ENCODE data around the gene TEPSIN.

The TEPSIN gene

GRCh38 chr17:81277421-81277820 is 38.6 kb upstream of the TEPSIN start:
- TF ChIP-seq, protein P1, sequence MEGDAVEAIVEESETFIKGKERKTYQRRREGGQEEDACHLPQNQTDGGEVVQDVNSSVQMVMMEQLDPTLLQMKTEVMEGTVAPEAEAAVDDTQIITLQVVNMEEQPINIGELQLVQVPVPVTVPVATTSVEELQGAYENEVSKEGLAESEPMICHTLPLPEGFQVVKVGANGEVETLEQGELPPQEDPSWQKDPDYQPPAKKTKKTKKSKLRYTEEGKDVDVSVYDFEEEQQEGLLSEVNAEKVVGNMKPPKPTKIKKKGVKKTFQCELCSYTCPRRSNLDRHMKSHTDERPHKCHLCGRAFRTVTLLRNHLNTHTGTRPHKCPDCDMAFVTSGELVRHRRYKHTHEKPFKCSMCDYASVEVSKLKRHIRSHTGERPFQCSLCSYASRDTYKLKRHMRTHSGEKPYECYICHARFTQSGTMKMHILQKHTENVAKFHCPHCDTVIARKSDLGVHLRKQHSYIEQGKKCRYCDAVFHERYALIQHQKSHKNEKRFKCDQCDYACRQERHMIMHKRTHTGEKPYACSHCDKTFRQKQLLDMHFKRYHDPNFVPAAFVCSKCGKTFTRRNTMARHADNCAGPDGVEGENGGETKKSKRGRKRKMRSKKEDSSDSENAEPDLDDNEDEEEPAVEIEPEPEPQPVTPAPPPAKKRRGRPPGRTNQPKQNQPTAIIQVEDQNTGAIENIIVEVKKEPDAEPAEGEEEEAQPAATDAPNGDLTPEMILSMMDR (IDR thresholded peaks at IDR 0.05; ENCODE audit: borderline replicate concordance, control extremely low read depth, extremely low read depth, insufficient read depth, missing control alignments): no peak
- DNase-seq (ENCODE audit: low spot score): no peak
- in situ Hi-C loops (cut with MboI; ENCODE audit: low sequenced_read_pairs, unreplicated experiment): no loop called here

DNA sequence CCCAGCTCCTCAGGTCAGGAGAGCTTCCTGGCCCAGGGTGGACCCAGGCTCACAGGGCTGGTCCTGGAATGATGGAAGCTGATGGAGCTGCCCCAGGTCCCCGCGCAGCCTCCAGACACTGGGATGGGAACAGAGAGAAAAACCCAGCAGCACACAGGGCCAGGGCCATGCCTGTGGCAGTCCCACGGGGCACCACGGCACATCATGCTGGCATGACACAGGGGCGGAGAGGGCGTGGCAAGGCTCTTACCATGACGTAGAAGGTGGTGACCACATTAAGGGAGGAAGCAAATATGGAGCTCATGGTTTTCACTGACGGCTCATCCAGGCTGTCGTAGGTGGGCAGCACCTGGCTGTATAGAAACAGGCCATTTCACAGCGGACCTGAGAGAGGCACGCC is 37.9 kb upstream of the TEPSIN start:
- no peak for DNase-seq (ENCODE audit: low spot score)
- TF ChIP-seq, protein P1 (IDR thresholded peaks at IDR 0.05; ENCODE audit: borderline replicate concordance, control extremely low read depth, extremely low read depth, insufficient read depth, missing control alignments): no peak
- in situ Hi-C loops (cut with MboI; ENCODE audit: low sequenced_read_pairs, unreplicated experiment): no loop called here

DNA sequence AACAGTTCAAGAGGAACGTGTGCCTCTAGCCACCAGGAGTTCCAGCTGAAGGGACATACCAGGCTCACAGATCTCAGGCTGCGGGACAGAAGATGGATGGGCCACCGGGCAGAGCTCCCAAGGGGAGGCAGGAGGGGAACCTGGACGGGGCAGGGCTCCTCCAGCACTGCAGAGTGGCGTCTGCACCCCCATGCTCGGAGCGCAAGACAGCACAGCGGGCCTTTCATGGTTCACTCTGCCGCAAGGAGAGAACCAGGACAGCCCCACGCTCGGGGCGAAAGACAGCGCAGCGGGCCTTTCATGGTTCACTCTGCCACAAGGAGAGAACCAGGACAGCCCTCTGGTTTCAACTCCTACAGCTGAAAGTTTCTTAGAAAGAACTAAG is 35.6 kb upstream of the TEPSIN start:
- TF ChIP-seq, protein P1 (IDR thresholded peaks at IDR 0.05; ENCODE audit: borderline replicate concordance, control extremely low read depth, extremely low read depth, insufficient read depth, missing control alignments): no peak
- DNase-seq (ENCODE audit: low spot score): no peak
- in situ Hi-C loops (cut with MboI; ENCODE audit: low sequenced_read_pairs, unreplicated experiment): no loop called here

DNA sequence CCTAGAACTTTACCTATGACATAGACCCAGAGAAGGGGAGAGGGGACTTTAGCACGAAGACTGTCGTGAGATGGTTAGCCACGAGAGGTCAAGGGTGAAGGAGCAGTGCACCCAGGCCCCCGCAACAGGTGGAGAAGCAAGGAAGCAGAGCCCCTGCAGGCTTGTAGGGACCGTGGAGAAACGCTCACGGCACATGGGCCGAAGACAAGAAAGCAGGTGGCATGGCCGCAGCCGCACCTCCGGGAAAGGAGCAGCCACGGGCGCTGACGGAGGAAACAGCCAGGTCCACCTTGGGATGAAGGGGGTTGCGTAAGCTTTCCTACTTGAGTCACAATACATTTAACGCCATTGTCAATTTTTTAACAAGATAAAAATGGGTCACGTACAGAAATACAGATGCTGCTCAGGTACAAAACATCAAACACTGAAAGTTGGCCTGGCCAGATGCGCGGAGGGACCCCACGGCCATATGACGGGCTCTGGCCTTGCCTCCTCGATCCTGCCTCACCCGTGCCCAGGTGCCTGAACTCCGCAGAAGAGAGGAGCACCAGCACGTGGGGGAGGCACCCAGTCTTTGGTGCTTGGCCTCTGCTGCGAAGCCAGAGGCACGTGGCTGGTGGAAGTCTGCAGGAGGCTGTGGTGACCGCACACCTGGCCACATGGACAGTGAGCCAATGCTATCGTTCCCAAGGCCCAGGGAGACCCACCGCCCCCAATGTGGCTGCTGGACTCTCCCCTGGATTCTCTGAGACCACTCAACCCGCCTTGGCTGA is 35.0 kb upstream of the TEPSIN start:
- DNase-seq (ENCODE audit: low spot score): no peak
- in situ Hi-C loops (cut with MboI; ENCODE audit: low sequenced_read_pairs, unreplicated experiment): no loop called here
- TF ChIP-seq, protein P1 (IDR thresholded peaks at IDR 0.05; ENCODE audit: borderline replicate concordance, control extremely low read depth, extremely low read depth, insufficient read depth, missing control alignments): no peak

DNA sequence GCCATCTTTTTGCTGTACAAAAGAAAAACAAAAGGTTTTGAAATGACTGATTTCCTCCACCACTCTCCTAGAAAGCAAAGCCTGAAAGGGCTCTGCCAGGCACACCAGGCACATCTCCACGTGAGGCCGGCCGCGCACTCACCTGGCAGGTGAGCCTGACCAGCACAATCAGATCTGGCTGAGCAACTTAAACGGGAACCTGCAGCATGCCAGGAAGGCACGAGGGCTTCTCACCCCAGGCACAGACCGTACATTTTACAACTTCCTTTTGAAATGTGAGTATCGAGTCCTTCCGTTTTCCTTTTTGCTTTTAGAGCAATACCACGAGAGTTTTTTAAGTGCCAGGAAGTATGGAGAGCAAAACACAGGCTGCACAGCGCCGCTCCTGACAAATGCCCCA is 33.8 kb upstream of the TEPSIN start:
- in situ Hi-C loops (cut with MboI; ENCODE audit: low sequenced_read_pairs, unreplicated experiment): no loop called here
- no peak for DNase-seq (ENCODE audit: low spot score)

DNA sequence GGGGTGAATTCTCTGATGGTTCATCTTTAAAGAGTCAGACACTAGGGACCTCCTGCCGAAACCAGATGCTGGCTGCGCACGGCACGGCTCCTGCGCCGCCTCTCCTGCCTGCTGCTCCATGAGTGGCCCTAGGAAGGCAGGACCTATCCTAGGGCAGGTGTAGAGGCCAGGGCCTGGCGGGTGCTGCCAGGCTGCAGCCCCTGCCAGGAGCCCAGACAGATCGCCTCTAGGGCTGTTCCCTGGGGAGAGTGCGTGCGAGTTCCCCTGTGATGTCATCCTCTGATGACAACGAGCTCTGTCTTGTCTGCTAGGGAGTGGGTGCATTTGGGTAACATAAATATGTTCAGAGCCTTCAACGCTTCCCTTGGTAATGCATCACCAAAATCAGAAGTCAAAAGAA is 32.4 kb upstream of the TEPSIN start:
- in situ Hi-C loops (cut with MboI; ENCODE audit: low sequenced_read_pairs, unreplicated experiment): no loop called here
- DNase-seq (ENCODE audit: low spot score): no peak
- TF ChIP-seq, protein P1 (IDR thresholded peaks at IDR 0.05; ENCODE audit: borderline replicate concordance, control extremely low read depth, extremely low read depth, insufficient read depth, missing control alignments): no peak

More for the DNA sequence above, 33.8 kb upstream of the TEPSIN start:
- TF ChIP-seq, protein P1 (IDR thresholded peaks at IDR 0.05; ENCODE audit: borderline replicate concordance, control extremely low read depth, extremely low read depth, insufficient read depth, missing control alignments): no peak
